Stimulated activated CD8-positive, alpha-beta memory T cell treated with anti-CD3 and anti-CD28 coated beads, Interleukin-7, amount 100 ng/mL, for 1 hour (primary cell): Measurements from ENCODE around the gene MDM1.

Experiments
- DNase-seq, 2 donors: peaks; one replicate each; pipeline ENCODE4 v3.0.0-alpha.2; 2020; ENCODE audit warnings: low read depth in 2 of 2

Gene MDM1

DNA sequence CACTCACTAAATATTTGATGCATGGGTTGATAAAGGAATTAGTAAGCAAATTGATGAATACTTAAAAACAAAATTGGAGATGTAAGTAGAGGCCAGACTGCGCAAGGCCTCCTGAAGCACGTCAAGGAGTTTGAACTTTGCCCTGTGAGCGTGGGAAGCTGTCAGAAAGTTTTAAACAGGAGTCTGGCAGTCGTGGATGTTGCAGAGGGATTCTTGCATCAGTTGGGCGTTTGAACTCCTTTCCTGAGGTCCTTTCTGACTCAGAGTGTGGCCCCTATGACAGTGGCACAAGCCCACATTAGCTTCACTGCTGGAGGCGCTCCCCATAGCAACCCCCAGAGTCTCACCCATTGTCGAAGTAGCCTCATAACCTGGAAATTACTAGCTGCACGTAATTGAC is 60.8 kb downstream of the MDM1 start:
- no peak for DNase-seq

- DNase-seq: no peak
Measured at GRCh38 chr12:68270358-68270757, 61.8 kb downstream of the MDM1 start.

DNA sequence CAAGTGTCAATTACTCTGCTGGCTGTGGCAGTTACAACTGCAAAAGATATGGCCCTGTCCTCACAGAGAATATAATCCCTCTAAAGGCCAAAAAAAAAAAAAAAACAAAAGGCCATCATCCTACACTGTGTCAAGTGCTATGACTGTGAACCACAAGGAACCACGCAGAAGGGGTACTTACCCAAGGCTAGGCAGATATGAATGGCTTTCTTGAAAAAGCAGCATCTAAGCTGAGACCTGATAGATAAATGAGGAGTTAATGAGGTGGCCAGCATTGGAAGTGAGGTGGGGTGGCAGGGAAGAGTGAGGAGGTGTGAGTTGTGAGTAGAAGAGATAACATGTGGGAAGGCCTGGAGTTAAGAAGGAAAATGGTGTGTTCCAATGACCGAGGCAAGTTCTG is 62.4 kb downstream of the MDM1 start:
- DNase-seq: no peak

- DNase-seq: no peak
Measured at GRCh38 chr12:68268967-68269366, 63.2 kb downstream of the MDM1 start.

DNA sequence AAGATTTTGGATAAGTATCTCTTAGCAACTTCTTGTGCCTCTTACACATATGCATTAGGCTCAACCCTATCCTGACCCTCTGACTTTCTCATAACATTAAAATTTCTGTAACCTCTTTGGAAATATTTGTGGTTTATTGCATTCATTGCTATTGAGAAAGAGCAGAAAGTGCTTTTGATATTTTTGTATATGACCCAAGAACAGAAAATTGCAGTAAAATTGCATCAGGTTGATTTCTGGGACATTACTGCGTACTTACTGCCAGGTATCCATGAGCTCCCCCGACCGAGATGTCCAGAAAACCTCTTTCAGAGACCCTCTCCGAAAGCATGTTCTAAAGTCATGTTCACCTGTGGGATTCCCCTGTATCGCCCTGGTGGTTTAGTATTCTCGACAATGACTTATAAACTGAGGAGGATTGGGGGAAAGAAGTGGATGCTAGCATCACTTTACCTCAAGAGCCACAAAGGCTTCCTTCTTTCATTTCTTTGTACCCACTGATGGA is 64.2 kb downstream of the MDM1 start:
- DNase-seq: no peak

- DNase-seq: no peak
Measured at GRCh38 chr12:68264857-68265256, 67.3 kb downstream of the MDM1 start.

- DNase-seq: no peak
Measured at GRCh38 chr12:68264158-68264855, 67.9 kb downstream of the MDM1 start.

DNA sequence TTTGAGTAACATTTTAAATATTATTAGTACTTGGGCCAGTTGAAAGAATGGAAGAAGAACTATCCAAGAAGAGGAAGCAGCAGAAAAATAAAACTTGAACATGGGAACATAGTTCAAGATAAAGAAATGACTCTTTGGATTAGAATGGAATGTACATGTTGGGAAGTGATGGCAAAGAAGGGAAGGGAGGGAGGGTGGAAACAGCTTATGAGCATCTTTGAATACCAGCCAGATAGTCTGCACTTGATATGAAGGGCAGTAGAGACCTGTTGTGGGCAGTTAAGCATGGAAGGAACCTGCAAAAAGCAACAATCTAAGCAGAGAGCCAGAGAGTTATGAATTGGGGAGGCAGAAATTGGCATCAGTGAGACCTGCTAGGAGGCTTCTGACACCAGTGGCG is 68.8 kb downstream of the MDM1 start:
- no peak for DNase-seq

GRCh38 chr12:68261896-68262295 is 70.3 kb downstream of the MDM1 start:
- DNase-seq: no peak

DNA sequence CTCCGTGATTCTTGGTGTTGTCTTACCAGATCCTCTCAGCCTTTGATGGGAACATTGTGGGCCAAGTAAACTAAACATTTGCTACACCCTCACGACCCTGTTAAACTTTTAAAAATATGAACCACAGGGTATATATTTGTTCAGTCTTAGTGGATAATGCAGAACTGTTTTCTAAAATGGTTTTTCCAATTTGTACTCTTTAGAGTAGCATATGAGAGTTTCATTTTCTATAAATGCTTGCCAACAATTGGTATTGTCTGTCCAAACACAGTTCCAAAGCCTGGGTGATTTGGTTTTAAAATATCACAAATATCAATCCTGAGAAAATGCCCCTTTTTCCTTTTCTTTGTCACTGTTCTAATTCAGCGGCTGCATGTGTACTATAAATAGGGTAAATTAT is 72.0 kb downstream of the MDM1 start:
- no peak for DNase-seq

DNA sequence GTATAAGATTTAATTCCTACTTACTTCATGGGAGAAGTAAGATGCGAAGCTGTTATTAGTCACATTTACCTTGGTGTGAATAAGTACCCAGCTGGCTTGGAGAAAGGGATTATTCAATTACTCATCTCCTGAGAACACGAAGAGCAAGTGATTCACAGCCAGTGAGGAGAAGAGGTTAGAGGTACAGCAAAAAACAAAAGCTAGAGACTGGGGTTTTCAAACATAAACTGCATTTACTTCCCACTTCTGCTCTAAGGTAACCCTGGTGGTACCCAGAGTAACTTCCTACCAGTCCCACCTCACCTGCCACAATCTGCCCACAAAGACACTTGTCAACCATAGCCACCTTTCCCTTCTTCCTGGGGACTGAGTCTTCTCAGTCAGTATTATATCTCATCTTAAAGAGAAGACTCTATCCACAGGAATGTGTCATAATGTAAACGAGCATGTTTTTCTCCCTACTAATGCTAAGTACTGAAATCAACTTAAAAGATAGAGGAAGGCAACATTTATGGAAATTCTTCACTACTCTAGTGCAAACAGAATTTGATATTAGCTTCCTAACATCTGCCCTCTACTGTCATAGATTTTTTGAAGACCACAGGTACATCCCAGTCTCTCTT is 72.7 kb downstream of the MDM1 start:
- DNase-seq: no peak

- no peak for DNase-seq
Measured at GRCh38 chr12:68253504-68253903, 78.7 kb downstream of the MDM1 start, which contains the start of gene IL22. TSS of gene IL22 (minus strand) at chr12:68253604. CDS start at chr12:68253448, 156 bp downstream.

DNA sequence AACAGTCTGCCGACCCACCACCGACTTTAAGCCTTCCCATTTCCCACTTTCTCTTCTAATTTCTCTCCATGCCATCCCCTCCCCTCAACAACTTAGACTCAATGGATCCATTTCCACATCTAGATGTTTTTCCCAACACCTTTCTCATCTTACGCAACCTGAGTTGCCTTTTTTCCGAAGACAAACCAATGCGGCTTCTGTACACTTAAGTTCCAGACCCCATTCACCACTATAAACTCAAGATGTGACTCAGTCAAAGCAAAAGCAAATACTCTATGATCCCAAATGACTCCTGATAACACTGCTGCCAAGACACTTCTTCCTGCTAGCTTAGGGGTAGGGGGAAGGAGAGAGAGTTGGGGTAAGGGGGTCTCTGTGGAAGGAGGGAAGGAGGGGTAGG is 80.1 kb downstream of the MDM1 start:
- DNase-seq: no peak

DNA sequence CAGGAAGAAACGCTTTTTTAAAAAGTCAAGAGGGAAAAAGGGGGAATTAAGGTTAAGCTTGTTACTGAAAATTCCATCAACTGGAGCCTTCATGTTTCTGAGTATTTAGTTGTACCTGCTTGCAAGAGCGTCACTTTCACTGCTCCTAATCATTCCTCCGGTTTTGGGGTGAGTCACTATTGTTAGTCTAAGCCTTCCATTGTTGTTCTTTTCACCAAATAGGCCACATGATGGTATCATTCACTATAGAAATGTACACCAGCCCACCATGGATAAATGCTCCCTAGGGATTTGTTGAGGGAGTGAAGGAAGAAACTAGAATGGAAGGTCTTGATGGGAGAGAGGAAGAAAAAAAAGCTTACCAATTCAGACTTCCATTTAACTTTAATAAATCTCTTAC is 81.7 kb downstream of the MDM1 start:
- DNase-seq: no peak

DNA sequence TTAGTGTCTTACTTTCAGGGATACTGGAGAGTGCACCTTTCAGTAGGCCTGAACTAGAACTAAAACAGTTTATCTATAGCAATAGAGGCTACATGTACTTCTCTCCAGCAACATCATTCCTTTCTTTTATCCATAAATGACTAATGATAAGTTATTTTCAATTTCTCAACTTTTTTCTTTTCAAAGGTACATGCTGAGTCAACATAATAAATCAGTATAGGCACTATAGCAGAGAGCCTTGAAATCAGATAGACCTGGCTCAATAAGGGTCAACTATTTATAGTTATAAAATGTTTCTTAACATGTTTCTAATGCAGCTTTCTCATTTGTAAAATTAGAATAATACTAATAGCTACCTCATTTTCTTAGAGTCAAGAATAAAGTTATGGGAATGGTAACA is 84.4 kb downstream of the MDM1 start:
- no peak for DNase-seq

GRCh38 chr12:68246350-68246749 is 85.8 kb downstream of the MDM1 start:
- DNase-seq: no peak

- no peak for DNase-seq
Measured at GRCh38 chr12:68245180-68246021, 86.8 kb downstream of the MDM1 start.
